CD14-positive monocyte (primary cell): ENCODE measurements around the gene SLC6A5. TPM values are rescaled to one million over a fixed set of nuclear protein-coding genes. Genes with fewer than 3 reads are reported as not detected.
A peak's percentile ranks its signal among the peaks of the same experiment; 100 is the strongest.

Experiments
- DNase-seq, 3 donors: peaks; one replicate each; pipeline ENCODE4 v3.0.0-alpha.2; 2011 to 2022
- H2AFZ ChIP-seq: 2 replicates; pipeline ENCODE4 v1.6.0; 2012; ENCODE audit warnings: mild to moderate bottlenecking, low read depth, low read length, inconsistent platforms; ENCODE audit not compliant: insufficient read depth, poor library complexity, severe bottlenecking
- H3K27ac ChIP-seq, 2 donors: 1 replicate in 1 of 2; 2 replicates in 1 of 2; pipeline ENCODE4 v1.5.1; 2012 to 2013; ENCODE audit warnings: low read length in 2 of 2, control low read depth in 1 of 2, inconsistent platforms in 1 of 2, low read depth in 1 of 2, mild to moderate bottlenecking in 1 of 2
- H3K27me3 ChIP-seq, 2 donors: one replicate each; pipeline versions ENCODE4 v1.6.0 to v1.6.1; 2011 to 2013; ENCODE audit warnings: low read length in 2 of 2; ENCODE audit not compliant: control insufficient read depth in 2 of 2, insufficient read depth in 2 of 2
- H3K36me3 ChIP-seq, 2 donors: replicated peaks in 1 of 2; 1 replicate in 1 of 2; 2 replicates in 1 of 2; pipeline versions ENCODE4 v1.5.1 to v1.6.1; 2012 to 2013; ENCODE audit warnings: low read length in 2 of 2, control low read depth in 1 of 2, inconsistent platforms in 1 of 2, mild to moderate bottlenecking in 1 of 2; ENCODE audit not compliant: insufficient read depth in 2 of 2, control insufficient read depth in 1 of 2
- H3K4me1 ChIP-seq, 2 donors: 1 replicate in 1 of 2; 2 replicates in 1 of 2; pipeline versions ENCODE4 v1.5.1 to v1.6.1; 2012 to 2013; ENCODE audit warnings: low read length in 2 of 2, control low read depth in 1 of 2, inconsistent platforms in 1 of 2, mild to moderate bottlenecking in 1 of 2, moderate library complexity in 1 of 2; ENCODE audit not compliant: insufficient read depth in 2 of 2, control insufficient read depth in 1 of 2
- H3K4me2 ChIP-seq: replicated peaks from 2 replicates; pipeline ENCODE3; 2012; ENCODE audit warnings: low read length, moderate library complexity, mild to moderate bottlenecking; ENCODE audit not compliant: poor library complexity, severe bottlenecking; ENCODE audit errors: extremely low read depth
- H3K4me3 ChIP-seq, 3 experiments: fragments of 200-600 bp in 1 of 3; sonication (generic) in 1 of 3; replicated peaks in 1 of 3; 1 replicate in 2 of 3; 2 replicates in 1 of 3; pipeline ENCODE4 v1.5.1; 2011 to 2013; ENCODE audit warnings: low read length in 3 of 3, mild to moderate bottlenecking in 3 of 3, control low read depth in 2 of 3, low read depth in 2 of 3, inconsistent platforms in 1 of 3, moderate library complexity in 1 of 3
- H3K79me2 ChIP-seq: 2 replicates; pipeline ENCODE4 v1.6.0; 2012; ENCODE audit warnings: mild to moderate bottlenecking, control low read depth, inconsistent platforms, low read length, moderate library complexity; ENCODE audit not compliant: insufficient read depth
- H3K9ac ChIP-seq: 2 replicates; pipeline ENCODE4 v1.6.0; 2017; ENCODE audit warnings: low read length, mild to moderate bottlenecking; ENCODE audit not compliant: insufficient read depth, poor library complexity, severe bottlenecking
- H3K9me3 ChIP-seq, 2 donors: replicated peaks in 1 of 2; 1 replicate in 1 of 2; 2 replicates in 1 of 2; pipeline versions ENCODE4 v1.5.1 to v1.6.1; 2012 to 2013; ENCODE audit warnings: low read length in 2 of 2, control low read depth in 1 of 2; ENCODE audit not compliant: control insufficient read depth in 1 of 2, insufficient read depth in 1 of 2
- H4K20me1 ChIP-seq: 2 replicates; pipeline ENCODE4 v1.6.0; 2012; ENCODE audit warnings: mild to moderate bottlenecking, low read length, control low read depth, moderate library complexity; ENCODE audit not compliant: insufficient read depth
- H3K27ac Mint-ChIP-seq, 7 donors: one replicate each; pipeline ENCODE4 v1.8.0; 2020; ENCODE audit warnings: mild to moderate bottlenecking in 7 of 7, mixed read lengths in 7 of 7, moderate library complexity in 6 of 7, inconsistent platforms in 2 of 7
- H3K27me3 Mint-ChIP-seq, 3 donors: one replicate each; pipeline ENCODE4 v1.8.0; 2021 to 2022; ENCODE audit warnings: low read depth in 3 of 3, mild to moderate bottlenecking in 3 of 3, mixed read lengths in 3 of 3, moderate library complexity in 3 of 3, inconsistent platforms in 1 of 3
- H3K36me3 Mint-ChIP-seq, 2 donors: one replicate each; pipeline ENCODE4 v1.8.0; 2020; ENCODE audit warnings: mixed read lengths in 2 of 2, inconsistent platforms in 1 of 2, mild to moderate bottlenecking in 1 of 2
- H3K4me1 Mint-ChIP-seq: one replicate; pipeline ENCODE4 v1.8.0; 2020; ENCODE audit warnings: mild to moderate bottlenecking, mixed read lengths
- H3K4me3 Mint-ChIP-seq, 2 donors: one replicate each; pipeline ENCODE4 v1.8.0; 2020; ENCODE audit warnings: mild to moderate bottlenecking in 2 of 2, mixed read lengths in 2 of 2, moderate library complexity in 1 of 2
- H3K9me3 Mint-ChIP-seq, 7 donors: one replicate each; pipeline ENCODE4 v1.8.0; 2020 to 2022; ENCODE audit warnings: mixed read lengths in 7 of 7, mild to moderate bottlenecking in 6 of 7, moderate library complexity in 6 of 7, inconsistent platforms in 2 of 7
- WGBS: methylation state at CpG from one replicate; pipeline ENCODE4 v1.1.5; 2013; ENCODE audit warnings: missing lambda C conversion rate; ENCODE audit not compliant: insufficient coverage; 5-methylcytosine and 5-hydroxymethylcytosine counted together
- intact Hi-C, 2 donors: fragments of 100-400 bp; cut with micrococcal nuclease; formaldehyde crosslinking; loops; one replicate each; pipeline versions ENCODE4 v1.15.0 to v1.15.1; 2023
- polyA plus RNA-seq, 3 donors: library from polyadenylated mRNA; depleted of rRNA in 1 of 3; unstranded in 2 of 3; stranded (reverse) in 1 of 3; fragments of 300-500 nt in 2 of 3; fragments of >200 nt in 1 of 3; fragmentation: Illumina TruSeq in 2 of 3; gene quantifications; 1 replicate in 2 of 3; 2 replicates in 1 of 3; pipeline ENCODE4 v1.2.3, GENCODE V29; 2012 to 2021
- TF ChIP-seq, protein P1 (sequence below): fragments of 200-600 bp; IDR thresholded peaks from one replicate; pipeline ENCODE4 v1.8.0; 2022; ENCODE audit warnings: antibody characterized with exemption, mild to moderate bottlenecking

SLC6A5 gene
- polyA plus RNA-seq, 3 donors = not detected

DNA sequence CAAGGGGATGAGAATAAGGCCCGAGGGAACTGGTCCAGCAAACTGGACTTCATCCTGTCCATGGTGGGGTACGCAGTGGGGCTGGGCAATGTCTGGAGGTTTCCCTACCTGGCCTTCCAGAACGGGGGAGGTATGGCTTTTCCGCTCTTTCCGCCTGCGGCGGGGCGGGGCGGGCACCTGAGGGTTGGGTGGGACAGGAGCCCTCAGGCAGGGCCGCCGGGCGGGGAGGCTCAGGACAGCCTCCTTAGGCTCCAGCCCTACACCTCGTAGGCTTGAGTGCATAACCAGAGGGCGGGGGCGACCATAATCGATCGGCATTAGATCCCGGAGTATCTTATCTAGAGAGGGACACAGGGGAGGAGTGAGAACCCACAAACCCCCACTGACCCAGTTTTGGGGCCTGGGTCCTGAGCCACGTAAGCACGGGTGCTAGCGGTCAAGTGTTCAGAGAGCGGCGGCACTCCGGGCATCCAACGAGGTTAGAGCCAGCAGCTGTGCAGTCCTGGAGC is 4.9 kb downstream of the SLC6A5 start:
- Histone ChIP-seq H3K27me3 (peaks cover 96 to 100% of the 10 kb centered on the region in 2 donors), H3K27ac (no peak overlapping the region), H3K36me3 (no peaks in the 10 kb centered on the region), H3K4me3 (no peak overlapping the region), H2AFZ (no peak overlapping the region), H3K9ac (no peak overlapping the region), H4K20me1 (no peaks in the 10 kb centered on the region), H3K4me2 (no peak overlapping the region), H3K9me3 (peaks cover 5 to 29% of the 10 kb centered on the region in 2 donors), H3K79me2 (no peaks in the 10 kb centered on the region), H3K4me1 (no peaks in the 10 kb centered on the region)
- H3K36me3 Mint-ChIP-seq = peaks cover 0 to 5% of the 10 kb centered on the region in 2 donors
- peak overlapping the region in 1 of 7 donors; percentile 27 for H3K27ac Mint-ChIP-seq
- no peaks in the 10 kb centered on the region for H3K4me1 Mint-ChIP-seq
- H3K9me3 Mint-ChIP-seq = peaks cover 5 to 27% (median 14%) of the 10 kb centered on the region in 7 donors
- intact Hi-C loops = no loop called here
- peaks cover 92 to 99% (median 96%) of the 10 kb centered on the region in 3 donors for H3K27me3 Mint-ChIP-seq
- TF ChIP-seq, protein P1, sequence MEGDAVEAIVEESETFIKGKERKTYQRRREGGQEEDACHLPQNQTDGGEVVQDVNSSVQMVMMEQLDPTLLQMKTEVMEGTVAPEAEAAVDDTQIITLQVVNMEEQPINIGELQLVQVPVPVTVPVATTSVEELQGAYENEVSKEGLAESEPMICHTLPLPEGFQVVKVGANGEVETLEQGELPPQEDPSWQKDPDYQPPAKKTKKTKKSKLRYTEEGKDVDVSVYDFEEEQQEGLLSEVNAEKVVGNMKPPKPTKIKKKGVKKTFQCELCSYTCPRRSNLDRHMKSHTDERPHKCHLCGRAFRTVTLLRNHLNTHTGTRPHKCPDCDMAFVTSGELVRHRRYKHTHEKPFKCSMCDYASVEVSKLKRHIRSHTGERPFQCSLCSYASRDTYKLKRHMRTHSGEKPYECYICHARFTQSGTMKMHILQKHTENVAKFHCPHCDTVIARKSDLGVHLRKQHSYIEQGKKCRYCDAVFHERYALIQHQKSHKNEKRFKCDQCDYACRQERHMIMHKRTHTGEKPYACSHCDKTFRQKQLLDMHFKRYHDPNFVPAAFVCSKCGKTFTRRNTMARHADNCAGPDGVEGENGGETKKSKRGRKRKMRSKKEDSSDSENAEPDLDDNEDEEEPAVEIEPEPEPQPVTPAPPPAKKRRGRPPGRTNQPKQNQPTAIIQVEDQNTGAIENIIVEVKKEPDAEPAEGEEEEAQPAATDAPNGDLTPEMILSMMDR = no peak
- WGBS = 3% methylated on average over 16 of the region's 25 CpGs
- peak overlapping the region in 1 of 2 donors; percentile 56 for H3K4me3 Mint-ChIP-seq
- no peak for DNase-seq

DNA sequence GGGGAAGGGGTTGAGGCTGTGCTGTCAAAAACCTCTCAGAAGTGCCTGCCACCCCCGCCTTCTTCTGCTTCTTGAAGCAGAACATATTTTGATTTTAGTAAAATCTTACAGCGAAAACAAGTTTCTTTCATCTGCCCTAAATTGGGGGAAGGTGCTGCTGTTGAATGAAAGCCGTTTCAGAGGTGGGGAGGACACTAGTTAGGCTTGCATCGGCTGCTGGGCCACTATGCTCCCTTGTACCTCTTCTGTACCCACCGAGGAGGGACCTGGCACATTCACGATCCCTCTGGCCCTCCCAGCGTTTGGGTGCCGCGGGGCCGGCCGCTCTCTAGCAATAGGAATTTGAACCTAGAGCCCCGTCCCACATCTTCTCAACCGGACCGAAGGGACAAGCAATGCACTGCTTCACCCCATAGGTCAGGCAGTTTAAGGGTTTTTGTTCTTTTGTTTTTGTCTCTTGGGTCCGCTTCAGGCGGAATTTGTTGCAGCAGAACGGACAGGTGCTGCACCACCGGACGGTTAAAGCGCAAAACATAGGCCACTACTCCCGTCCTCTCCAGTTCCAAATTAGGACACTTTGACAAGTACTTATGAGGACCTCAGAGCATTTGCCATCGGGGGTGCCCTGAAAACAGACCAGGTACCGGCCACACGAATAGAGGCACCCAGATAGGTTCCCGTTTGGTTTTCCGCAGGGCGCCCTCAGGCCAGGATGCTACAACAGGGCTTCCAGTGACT is 5.6 kb downstream of the SLC6A5 start:
- H3K27me3 ChIP-seq = peaks cover 96 to 100% of the 10 kb centered on the region in 2 donors
- 13% methylated on average over 26 of the region's 27 CpGs for WGBS
- peak overlapping the region in 1 of 2 donors; percentile 80 for H3K4me3 Mint-ChIP-seq

More for the DNA sequence above, 5.6 kb downstream of the SLC6A5 start:
- Histone ChIP-seq H3K27ac (no peak overlapping the region), H3K9ac (no peak overlapping the region), H2AFZ (no peak overlapping the region), H3K9me3 (peaks cover 0 to 24% of the 10 kb centered on the region in 2 donors), H3K4me2 (no peak overlapping the region), H3K4me3 (no peak overlapping the region), H4K20me1 (no peaks in the 10 kb centered on the region), H3K79me2 (no peaks in the 10 kb centered on the region), H3K36me3 (no peaks in the 10 kb centered on the region), H3K4me1 (peaks cover 0 to 1% of the 10 kb centered on the region in 2 donors)
- H3K27me3 Mint-ChIP-seq = peaks cover 92 to 99% (median 96%) of the 10 kb centered on the region in 3 donors
- H3K9me3 Mint-ChIP-seq = peaks cover 2 to 23% (median 9%) of the 10 kb centered on the region in 7 donors
- intact Hi-C loops = no loop called here
- H3K4me1 Mint-ChIP-seq = peaks cover 1% of the 10 kb centered on the region
- H3K27ac Mint-ChIP-seq = peak overlapping the region in 1 of 7 donors; percentile 33
- TF ChIP-seq, protein P1 = no peak
- H3K36me3 Mint-ChIP-seq = peaks cover 0 to 5% of the 10 kb centered on the region in 2 donors
- no peak for DNase-seq
